Stimulated activated CD8-positive, alpha-beta memory T cell treated with anti-CD3 and anti-CD28 coated beads, Interleukin-15, amount 100 ng/mL, for 1 hour (primary cell): ENCODE measurements around the gene PLPPR3.

ENCODE experiments used
- DNase-seq: peaks from one replicate; pipeline ENCODE4 v3.0.0-alpha.2; 2020; ENCODE audit warnings: low read depth

PLPPR3 gene

DNA sequence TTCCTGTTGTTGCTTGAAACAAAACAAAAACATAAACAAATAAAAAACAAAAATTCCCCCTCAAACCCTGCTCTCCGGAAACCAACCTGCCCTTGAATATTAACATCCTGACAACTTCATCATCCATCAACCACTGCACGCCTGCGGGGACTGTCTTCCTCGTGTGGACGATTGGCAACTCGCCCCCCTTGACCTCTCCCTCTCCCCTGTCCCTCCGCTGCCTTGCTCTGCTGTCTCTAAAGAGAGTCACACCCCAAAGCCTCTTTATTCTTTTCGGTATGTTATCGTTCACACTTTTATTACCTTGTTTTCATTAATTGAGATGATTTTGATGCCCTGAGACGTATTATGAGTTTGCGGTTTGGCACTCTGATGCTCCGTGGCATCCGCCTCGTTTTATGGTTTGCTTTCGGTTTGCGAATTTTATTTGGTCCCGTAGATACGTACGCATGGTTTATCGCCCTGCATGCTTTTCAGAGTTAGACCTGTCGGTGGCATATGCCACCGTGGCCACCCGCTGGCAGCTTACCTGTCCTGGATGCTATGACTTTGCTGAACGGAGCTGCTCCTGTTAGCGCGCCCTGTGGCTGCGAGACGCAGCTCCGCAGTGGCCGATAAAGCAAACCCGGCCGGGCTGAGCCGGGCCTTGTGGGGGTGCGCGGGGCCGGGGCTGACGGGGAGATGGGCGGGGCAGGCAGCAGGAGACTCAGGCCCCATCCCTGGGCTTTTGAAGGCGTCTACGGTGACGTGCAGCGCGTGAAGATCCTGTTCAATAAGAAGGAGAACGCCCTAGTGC is 13.9 kb downstream of the PLPPR3 start:
- DNase-seq = no peak

- no peak for DNase-seq
Observed at GRCh38 chr19:806815-807421, 14.8 kb downstream of the PLPPR3 start.

DNA sequence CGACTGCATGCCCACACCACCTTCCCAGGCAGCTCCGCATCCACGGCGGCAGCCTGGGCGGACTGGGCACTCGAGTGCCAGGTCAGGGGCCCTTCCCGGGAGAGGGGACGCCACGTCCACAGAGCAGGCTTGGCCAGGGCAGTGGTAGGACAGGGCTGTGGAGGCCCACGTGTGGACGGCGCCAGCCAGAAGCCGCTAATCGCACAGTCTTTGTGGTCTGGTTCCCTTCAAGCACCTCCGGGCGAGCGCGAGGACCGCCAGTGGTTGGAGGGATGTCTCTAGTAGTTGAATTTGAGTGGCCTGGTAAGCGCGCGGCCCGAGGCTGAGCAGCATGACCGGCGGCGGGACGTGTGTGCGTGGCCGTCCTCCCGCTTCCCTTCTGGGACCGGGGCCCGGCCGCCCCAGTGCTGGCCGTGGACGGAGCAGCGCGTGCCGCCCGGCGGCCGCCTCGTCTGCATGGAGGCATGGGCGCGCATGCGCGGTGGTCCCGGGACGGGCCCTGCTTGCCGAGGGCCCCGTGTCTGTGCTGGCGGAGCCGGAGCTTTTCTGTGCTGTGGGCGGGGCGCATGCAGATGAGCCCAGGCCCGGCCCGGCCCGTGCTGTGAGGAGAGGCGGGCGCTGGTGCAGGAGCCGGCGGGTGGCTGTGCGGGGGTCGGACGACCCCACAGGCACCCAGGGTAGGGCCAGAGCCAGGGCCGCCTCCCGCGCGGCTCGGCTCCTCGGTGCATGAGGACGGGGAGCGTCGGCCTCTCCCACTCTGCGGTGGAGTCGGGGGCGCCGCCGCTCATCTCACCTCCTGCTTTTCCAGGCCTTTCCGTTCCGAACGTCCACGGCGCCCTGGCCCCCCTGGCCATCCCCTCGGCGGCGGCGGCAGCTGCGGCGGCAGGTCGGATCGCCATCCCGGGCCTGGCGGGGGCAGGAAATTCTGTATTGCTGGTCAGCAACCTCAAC is 15.9 kb downstream of the PLPPR3 start:
- DNase-seq = no peak

DNA sequence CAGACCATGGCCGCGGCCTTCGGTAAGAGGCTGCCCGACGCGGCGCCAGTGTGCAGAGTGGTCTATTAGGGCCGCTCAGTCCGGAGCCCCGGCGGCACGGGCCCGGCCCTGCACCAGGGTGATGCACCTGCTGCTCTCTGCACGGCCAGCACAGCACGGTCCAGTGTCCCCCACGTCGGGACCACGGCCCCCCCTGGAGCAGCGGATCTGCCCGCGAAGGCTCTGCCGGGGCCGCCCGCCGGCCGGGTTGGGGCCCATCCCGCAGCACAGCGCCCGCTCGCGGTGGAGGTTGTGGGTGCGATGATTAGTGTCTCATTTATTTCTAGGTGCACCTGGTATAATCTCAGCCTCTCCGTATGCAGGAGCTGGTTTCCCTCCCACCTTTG is 16.6 kb downstream of the PLPPR3 start:
- no peak for DNase-seq

GRCh38 chr19:804419-805165 is 17.2 kb downstream of the PLPPR3 start:
- no peak for DNase-seq

- no peak for DNase-seq
Observed at GRCh38 chr19:803686-804418, 17.9 kb downstream of the PLPPR3 start.

GRCh38 chr19:803099-803561 is 18.6 kb downstream of the PLPPR3 start:
- no peak for DNase-seq

DNA sequence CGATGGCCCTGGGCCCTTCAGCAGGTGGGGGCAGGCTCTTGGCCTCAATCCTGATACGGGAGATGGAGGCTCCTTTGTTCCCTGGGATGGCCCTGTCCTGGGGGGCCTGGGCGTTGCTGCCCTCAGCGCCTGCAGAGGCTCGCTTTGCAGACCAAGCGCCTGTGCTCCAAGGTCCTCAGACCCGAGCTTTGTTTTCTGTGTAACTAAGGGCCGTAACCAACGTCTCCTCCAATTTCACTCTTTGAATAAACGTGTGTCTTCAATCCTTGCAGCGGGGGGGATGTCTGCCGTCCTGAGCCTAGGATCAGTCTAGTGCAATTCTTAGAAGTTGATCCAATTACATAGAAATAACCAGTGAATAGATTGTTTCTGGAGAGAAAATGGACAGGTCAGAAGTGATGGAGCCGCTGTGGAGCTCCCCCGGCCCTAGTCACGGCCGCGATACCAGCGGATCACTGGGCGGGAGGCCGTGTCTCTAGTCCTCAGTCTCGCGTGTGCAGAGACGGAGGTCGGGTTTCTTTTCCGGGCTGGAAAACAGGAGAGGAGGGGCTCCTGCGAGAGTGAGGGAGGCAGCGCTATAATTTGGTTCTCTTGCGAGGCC is 19.2 kb downstream of the PLPPR3 start:
- DNase-seq = no peak

GRCh38 chr19:801861-802497 is 19.8 kb downstream of the PLPPR3 start:
- no peak for DNase-seq

- DNase-seq = no peak
Observed at GRCh38 chr19:801030-801860, 20.5 kb downstream of the PLPPR3 start.

DNA sequence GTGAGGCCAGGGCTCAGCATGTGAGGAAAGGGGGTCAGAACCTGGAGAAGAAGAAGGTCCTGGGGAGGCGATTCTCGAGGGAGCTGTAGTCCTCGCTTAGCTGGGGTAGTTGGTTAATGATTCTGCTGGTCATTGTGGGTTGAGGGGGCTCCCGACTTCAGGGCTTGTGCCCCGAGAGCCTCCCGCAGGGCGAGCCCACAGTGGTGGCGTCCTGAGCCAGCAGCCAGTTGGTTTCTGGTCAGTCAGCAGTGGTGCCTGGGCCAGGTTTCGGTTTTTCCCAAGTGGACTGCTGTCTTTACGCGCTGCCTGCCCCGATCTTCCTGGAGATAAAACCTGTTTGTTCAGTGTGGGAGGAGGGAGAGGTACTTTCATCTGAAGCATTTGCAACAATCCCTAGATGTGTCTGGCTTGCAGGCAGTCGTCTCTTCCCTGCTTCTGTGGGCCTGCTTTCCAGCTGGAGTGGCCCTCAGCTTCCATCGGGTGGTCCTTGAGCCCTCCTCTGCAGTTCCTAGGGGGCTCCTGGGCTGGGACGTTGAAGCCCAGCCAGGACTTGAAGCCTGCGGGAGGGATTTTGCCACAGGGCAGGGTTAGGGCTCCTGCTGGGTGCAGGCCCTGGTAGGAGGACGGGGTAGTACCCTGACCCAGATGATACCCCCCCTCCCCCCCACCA is 21.3 kb downstream of the PLPPR3 start:
- DNase-seq = no peak

DNA sequence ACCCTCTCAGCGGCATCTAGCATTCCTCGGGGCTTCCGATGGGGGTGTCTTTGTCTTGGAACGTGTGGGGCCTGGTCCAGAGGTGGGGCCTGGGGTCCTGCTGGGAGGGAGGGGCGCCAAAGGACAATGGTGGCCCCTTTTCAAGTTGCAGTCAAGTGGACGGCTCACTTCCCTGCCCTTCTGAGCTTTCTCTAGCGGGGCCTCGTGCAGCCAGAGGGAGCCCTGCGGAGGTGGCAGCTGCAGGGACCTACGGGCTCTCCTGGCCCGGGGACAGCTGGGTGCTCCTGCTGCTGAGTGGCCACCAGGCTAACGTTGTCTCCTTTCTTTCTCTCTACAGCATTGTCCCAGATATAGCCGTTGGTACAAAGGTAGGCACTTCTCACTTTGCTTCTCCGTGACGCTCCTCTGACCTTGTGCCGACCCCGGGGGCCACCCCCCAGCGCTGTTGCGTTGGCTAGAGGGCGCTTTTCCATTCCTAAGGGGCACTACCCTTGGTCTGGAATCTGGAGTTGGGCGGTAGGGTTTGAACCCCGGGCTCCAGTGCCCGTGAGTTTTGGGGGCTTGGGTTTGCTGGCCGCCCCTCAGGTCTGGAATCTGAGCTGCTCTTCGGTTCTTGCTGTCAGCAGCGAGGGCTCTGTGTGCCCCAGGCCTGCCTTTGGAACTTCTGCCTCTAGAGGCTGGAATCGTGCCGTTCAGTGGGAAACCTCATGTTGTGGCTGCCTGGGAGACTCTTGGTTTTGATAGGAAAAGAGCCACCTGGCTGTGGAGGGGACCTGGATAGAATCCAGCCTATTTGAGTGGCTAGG is 22.5 kb downstream of the PLPPR3 start:
- DNase-seq = no peak

DNA sequence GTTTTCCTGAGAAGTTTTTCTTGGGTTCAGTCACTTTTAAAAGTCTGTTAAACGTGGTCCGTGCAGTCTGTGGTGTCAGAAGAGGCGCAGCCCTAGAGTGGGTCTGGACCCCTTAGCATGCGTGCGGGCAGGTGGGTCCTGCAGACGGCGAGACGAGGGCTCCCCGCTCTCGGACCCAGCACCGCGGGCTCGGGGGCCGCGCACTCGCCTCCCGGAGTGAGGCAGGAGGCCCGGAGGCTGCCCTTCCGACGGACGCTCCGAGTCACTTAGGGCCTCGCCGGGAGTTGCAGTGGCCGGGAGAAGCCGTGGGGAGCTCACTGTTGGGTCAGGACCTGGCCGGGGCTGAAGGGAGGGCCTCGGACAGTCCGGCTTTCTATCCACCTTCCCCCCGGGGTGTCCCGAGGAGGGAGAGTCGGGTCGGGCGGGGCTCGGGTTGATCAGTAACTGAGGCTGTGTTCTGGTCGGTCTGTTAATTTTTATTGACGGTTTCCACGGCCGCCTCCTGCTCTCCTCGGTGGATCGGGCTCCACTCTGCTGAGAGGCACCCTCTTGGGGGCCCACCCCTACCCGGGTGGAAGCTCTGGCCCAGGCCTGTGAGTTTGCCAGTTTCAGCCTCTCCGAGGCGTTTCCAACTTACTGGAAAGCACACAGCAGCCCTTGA is 23.2 kb downstream of the PLPPR3 start:
- DNase-seq = no peak

DNA sequence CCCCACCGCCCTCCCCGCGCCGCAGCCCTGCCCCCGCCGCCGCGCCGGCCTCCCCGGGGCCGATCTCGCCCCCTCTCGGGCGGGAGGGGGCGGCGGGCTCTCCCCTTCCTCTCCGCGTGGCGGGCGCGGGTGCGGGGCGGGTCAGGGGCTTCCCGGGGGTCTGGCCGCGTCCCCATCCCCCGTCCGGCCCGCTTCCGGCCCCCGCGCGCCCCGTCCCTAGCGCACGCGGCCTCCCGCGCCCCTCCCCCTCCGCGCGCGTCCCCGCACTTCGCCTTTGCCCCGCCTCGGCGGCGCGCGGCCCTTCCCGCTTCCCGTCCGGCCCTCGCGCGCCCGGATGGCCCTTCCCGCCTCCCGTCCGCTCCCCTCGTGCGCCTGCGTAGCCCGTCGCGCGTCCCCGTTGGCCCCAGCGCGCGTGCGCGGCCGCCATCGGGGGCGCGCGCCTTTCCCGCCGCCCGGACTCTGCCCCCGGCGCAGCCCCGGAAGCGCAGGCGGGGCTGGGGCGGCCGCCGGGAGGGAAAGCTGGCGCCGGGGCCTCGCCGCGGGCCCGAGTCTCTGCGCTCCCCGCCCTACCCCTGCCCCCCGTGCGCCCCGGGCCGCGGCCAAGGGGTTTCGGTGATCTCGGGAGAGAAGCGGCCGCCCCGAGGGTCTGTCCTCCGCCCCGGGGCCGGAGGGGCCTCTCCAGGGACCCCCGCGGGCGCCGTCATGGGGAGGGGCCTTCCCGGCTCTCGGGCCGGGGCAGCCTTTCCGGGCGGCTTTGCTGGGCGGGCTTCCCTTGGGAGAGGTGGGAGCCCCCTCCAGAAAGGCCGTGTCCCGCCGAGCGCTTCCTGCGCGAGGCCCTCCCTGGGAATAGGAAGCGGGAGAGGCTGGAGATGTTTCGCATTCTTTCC is 24.0 kb downstream of the PLPPR3 start:
- peak; percentile 57 for DNase-seq

DNA sequence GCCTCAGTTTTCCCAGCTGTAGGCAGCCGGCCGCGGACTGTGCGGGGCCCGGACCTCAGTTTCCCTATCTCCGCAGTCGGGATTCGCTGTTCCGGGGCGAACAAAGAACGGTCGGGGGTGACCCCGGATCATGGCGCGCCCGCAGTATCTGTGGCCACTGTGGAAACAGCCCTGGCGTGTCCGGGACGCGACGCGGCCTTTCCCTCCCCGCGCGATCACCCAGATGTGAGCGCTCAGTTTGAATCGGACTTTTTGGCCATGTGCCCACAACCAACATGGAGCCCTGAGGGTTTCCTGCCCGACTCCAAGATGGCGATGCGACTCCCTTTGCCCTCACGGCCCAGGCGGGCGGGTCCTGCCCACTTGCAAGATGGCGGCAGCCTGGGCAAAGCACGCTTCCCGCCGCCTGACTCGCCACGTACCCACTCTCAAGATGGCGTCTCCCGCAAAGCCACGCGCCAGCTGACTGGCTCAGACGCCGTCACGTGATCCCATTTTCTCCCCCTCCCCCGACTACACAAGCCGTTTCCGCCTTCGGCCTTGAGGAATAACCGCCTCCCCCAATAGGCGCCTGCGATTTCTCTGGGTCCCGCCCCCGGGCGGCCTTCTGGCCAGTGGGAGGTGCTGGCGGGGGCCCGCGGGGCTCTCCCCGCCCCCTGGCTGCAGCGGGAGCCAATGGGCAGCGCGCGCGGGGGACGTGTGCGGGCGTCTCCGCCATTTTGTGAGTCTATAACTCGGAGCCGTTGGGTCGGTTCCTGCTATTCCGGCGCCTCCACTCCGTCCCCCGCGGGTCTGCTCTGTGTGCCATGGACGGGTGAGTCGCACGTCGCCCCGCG is 24.8 kb downstream of the PLPPR3 start, which contains the start of gene PTBP1:
TSS of gene PTBP1 (plus strand) at position 761 of the 836 bp plus-strand sequence. CDS start at position 807, 46 bp downstream.
- DNase-seq = peak; percentile 99
